Upper lobe of left lung (tissue), 4 donors: ENCODE results near the gene HPS1.

ENCODE experiments used
- EP300 ChIP-seq, 4 donors: sonication (generic); formaldehyde crosslinking; IDR thresholded peaks; one replicate each; pipeline ENCODE4 v1.5.1; 2017; ENCODE audit warnings: antibody characterized with exemption in 4 of 4, control low read depth in 2 of 4
- POLR2A ChIP-seq, 4 donors: fragments of 450-650 bp; IDR thresholded peaks; one replicate each; pipeline ENCODE4 v1.5.1; 2016 to 2017; ENCODE audit warnings: antibody characterized with exemption in 4 of 4, mild to moderate bottlenecking in 2 of 4
- POLR2AphosphoS5 ChIP-seq, 2 donors: sonication (generic); formaldehyde crosslinking; IDR thresholded peaks; one replicate each; pipeline ENCODE4 v1.5.1; 2017; ENCODE audit warnings: antibody characterized with exemption in 2 of 2
- TF ChIP-seq, protein P1 (sequence below), 6 experiments: fragments of 450-650 bp in 4 of 6; fragments of 200-600 bp in 2 of 6; sonication (generic) in 2 of 6; IDR thresholded peaks; one replicate each; pipeline ENCODE4 v1.5.1; 2016 to 2019; ENCODE audit warnings: antibody characterized with exemption in 6 of 6

- TF ChIP-seq POLR2A (IDR thresholded peaks at IDR 0.05) = no peak
- TF ChIP-seq, protein P1, sequence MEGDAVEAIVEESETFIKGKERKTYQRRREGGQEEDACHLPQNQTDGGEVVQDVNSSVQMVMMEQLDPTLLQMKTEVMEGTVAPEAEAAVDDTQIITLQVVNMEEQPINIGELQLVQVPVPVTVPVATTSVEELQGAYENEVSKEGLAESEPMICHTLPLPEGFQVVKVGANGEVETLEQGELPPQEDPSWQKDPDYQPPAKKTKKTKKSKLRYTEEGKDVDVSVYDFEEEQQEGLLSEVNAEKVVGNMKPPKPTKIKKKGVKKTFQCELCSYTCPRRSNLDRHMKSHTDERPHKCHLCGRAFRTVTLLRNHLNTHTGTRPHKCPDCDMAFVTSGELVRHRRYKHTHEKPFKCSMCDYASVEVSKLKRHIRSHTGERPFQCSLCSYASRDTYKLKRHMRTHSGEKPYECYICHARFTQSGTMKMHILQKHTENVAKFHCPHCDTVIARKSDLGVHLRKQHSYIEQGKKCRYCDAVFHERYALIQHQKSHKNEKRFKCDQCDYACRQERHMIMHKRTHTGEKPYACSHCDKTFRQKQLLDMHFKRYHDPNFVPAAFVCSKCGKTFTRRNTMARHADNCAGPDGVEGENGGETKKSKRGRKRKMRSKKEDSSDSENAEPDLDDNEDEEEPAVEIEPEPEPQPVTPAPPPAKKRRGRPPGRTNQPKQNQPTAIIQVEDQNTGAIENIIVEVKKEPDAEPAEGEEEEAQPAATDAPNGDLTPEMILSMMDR (IDR thresholded peaks at IDR 0.05) = no peak
- no peak for TF ChIP-seq POLR2AphosphoS5 (IDR thresholded peaks at IDR 0.05)
- TF ChIP-seq EP300 (IDR thresholded peaks at IDR 0.05) = no peak
Measured at GRCh38 chr10:98407017-98407743, 39.6 kb downstream of the HPS1 start.
